GM13976 (cell line): ENCODE data around the gene RFTN1.

ENCODE experiments used
- DNase-seq: peaks from one replicate; pipeline ENCODE4 v3.0.0; 2012; ENCODE audit warnings: low spot score
- in situ Hi-C: fragments of 300-500 bp; cut with MboI; formaldehyde crosslinking; loops from one replicate; pipeline ENCODE4 v1.12.0; 2022; ENCODE audit warnings: low sequenced_read_pairs, mixed read lengths, inconsistent platforms; ENCODE audit not compliant: unreplicated experiment
- TF ChIP-seq, protein P1 (sequence below): IDR thresholded peaks from 2 replicates; pipeline ENCODE4 v1.5.1; 2012; ENCODE audit warnings: borderline replicate concordance, mild to moderate bottlenecking; ENCODE audit not compliant: insufficient read depth; ENCODE audit errors: extremely low read depth, missing control alignments, control extremely low read depth

RFTN1 gene

DNA sequence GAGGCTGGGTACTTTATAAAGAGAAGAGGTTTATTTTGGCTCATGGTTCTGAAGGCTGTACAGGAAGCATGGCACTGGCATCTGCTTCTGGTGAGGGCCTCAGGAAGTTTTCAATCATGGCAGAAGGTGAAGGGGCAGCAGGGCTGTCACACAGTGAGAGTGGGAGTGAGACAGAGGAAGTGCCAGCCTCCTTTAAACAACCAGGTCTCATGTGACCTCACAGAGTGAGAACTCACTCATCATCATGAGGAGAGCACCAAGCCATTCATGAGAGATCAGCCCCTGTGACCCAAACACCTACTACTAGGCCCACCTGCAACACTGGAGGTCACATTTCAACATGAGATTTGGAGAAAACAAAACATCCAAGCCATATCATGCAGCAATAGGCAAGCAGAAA, 9.3 kb upstream of the RFTN1 start:
- in situ Hi-C loops, result no loop called here
- TF ChIP-seq, protein P1, sequence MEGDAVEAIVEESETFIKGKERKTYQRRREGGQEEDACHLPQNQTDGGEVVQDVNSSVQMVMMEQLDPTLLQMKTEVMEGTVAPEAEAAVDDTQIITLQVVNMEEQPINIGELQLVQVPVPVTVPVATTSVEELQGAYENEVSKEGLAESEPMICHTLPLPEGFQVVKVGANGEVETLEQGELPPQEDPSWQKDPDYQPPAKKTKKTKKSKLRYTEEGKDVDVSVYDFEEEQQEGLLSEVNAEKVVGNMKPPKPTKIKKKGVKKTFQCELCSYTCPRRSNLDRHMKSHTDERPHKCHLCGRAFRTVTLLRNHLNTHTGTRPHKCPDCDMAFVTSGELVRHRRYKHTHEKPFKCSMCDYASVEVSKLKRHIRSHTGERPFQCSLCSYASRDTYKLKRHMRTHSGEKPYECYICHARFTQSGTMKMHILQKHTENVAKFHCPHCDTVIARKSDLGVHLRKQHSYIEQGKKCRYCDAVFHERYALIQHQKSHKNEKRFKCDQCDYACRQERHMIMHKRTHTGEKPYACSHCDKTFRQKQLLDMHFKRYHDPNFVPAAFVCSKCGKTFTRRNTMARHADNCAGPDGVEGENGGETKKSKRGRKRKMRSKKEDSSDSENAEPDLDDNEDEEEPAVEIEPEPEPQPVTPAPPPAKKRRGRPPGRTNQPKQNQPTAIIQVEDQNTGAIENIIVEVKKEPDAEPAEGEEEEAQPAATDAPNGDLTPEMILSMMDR, result no peak
- DNase-seq, result no peak

DNA sequence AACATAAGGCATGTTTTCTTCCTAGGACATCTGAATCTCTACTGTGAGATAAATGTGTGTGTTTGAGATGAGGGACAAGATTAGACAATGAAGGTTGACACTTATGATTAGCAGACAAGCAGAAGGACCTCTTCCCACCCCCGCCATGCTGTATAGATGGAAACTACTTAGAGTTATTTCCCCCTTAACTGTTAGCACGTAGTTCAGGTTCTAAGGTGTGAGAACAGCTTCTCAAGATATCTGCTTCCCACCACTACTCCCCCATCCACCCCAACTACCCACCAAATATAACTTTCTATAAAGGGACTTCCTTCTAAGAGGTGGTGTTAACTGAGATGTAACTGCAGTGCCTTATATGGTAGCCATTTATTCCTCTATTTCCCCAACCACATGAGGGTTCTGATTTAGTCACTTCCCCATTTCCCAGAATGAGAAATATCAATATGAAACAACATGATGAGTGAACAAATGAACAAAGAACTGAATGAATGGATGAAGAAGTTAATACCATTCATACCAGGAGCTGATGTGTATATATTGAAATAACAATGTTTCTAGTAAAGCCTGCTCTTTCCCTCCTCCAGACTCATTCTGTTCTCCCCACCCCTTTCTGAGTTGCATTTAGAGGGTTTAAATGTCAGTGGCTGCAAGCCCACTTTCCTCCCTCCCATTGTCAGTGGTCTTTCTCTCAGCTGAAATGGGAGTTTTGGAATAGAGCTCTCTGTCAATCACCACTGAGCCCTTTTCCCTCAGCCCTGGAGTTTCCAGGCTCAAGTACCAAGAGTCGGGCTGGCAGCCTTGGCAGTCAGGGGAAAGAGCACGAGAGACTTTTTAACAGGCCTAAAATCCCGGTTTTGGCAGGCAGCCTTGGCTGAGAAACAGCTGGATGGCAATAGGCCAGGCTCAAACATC, 7.7 kb upstream of the RFTN1 start:
- in situ Hi-C loops, result no loop called here
- peak; percentile 47 for DNase-seq
- TF ChIP-seq, protein P1, result no peak

DNA sequence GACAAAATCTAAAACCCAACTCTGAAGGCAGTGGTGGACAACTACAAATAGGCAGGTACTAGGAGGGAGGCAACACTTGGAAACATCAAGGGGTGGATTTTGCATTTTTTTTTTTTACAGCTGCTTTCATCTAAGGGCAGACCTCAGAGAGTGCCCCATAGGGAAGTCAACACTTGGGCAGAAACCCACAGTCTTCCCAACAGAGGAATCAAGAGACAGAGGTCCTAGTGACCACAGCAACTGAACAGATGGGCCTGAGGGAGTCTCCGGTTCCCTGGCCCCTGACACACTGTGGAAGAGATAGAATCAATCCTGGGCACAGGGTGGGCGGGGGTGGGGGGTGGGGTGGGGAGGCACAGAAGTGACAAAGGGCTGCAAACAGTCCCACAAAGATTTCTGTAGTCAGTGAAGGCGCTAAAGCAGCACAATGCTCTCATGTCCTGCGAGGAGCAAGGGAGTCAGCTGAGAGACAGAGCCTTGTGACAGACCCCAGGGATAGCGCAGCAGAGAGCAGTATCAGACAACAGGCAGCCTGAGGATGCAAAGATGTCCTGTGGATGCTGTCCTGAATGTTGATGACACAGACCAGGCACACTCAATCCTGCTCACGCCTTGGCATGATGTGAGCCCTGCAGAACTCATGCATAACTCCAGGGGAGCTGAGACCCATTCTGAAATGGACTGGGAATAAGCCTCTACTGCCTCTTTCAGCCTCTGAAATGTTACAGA, 6.9 kb upstream of the RFTN1 start:
- TF ChIP-seq, protein P1, result no peak
- no peak for DNase-seq
- in situ Hi-C loops, result no loop called here

DNA sequence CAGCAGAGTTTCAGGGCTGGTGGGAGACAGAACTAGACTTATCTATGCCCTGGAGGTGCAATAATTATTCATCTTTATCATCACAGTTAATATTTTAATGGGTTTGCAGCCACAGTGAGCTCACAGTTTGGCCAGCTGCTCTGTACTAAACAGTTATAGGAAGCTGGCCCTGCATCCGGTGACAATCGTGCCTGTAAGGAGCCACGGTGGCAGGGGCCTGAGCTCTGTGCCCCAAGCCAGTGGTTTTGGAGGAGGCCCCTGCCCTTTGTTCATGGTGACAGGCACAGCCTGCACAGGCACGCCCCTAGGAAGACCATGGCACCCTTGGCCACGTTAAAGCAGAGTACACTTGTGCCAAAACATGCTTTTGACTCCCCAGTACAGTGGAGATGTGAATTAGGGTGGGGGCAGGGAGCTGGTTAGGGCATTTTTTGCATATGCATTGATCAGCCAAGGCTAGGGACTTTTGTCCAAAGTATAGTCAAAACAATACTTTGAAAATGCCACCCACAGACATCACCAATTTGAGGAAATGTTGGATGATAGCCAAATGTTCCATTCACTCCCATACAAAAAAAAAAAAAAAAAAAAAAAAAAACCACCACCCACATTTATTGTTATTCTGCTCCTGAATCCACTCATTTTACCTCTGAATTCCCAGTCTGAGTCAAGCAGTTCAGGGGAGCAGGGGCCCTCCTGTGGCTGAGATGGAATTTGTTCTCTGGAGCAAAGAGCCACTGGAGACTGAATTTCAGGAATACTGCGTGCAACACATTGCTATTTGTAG, 3.4 kb upstream of the RFTN1 start:
- TF ChIP-seq, protein P1, result no peak
- no peak for DNase-seq
- in situ Hi-C loops, result loop anchor here (10.0 kb wide), 1 partner anchor 142 kb away; no protein-coding TSS in a partner anchor

DNA sequence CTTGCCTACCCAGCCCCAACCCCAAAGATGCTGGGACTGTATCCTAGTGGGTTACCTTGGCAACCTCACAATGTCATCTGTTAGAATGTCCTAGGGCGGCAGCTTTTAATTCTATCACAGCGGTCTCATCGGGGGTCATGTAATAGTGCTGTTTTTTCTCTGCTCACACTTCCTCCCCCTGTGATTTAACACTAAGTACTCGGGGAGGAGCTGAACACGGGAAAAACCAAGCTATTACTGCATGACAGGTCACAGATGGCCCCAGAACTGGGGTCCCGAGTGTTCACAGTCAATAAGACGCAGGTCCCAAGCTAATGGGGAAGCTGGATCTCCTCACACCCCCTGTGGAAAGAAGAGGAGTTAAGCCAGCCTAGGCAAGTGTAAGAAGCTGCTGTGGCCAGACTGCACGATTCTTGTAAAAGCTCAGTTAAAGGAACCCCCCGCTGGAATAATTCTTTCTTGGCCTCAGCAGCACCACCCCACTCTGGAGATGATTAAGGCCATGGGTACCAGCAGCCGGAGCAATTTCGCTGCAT, 2.5 kb upstream of the RFTN1 start:
- peak; percentile 55 for DNase-seq
- in situ Hi-C loops, result loop anchor here (10.0 kb wide), 1 partner anchor 141 kb away; no protein-coding TSS in a partner anchor

More for the DNA sequence above, 2.5 kb upstream of the RFTN1 start:
- TF ChIP-seq, protein P1, result no peak
